Lower leg skin (tissue), 4 donors: ENCODE results near the gene FRAS1. TPM values are rescaled to one million over a fixed set of nuclear protein-coding genes. Genes with fewer than 3 reads are reported as not detected.

Experiments
- DNase-seq, 2 donors: peaks; one replicate each; pipeline ENCODE4 v3.0.0-alpha.2; 2019; ENCODE audit warnings: low spot score in 2 of 2
- H3K4me3 ChIP-seq: fragments of 200-600 bp; sonication (generic); 2 replicates; pipeline ENCODE4 v1.5.1; 2017; ENCODE audit warnings: mild to moderate bottlenecking, low read depth; ENCODE audit not compliant: poor library complexity, severe bottlenecking
- CTCF ChIP-seq, 3 donors: fragments of 450-650 bp; IDR thresholded peaks; one replicate each; pipeline ENCODE4 v1.5.1; 2016; ENCODE audit warnings: antibody characterized with exemption in 3 of 3, mild to moderate bottlenecking in 3 of 3, moderate library complexity in 2 of 3
- POLR2A ChIP-seq, 2 donors: fragments of 450-650 bp; IDR thresholded peaks; one replicate each; pipeline ENCODE4 v1.6.1; 2016 to 2017; ENCODE audit warnings: antibody characterized with exemption in 2 of 2, mild to moderate bottlenecking in 1 of 2, moderate library complexity in 1 of 2
- WGBS, 2 donors: methylation state at CpG; one replicate each; pipeline ENCODE4 v1.1.5; 2018; 5-methylcytosine and 5-hydroxymethylcytosine counted together
- intact Hi-C: fragments of 100-400 bp; cut with DNase I; formaldehyde crosslinking; loops from one replicate; pipeline ENCODE4 v1.15.0; 2023; ENCODE audit warnings: low total_unique reads
- total RNA-seq, 4 donors: library from RNA; depleted of rRNA; stranded (reverse); fragments of >200 nt; gene quantifications; one replicate each; pipeline ENCODE4 v1.1.0, GENCODE V29; 2016

FRAS1 gene
- total RNA-seq, 4 donors from 2014 or later, result 0.83 to 5.3 (median 3.0) TPM

- no peak for TF ChIP-seq POLR2A (IDR thresholded peaks at IDR 0.05)
- TF ChIP-seq CTCF (IDR thresholded peaks at IDR 0.05), result no peak
- DNase-seq, result no peak
- H3K4me3 ChIP-seq, result no peak overlapping the region
- intact Hi-C loops, result no loop called here
- 38 to 57% methylated on average over 3 of the region's 3 CpGs for WGBS, 2 donors
Measured at GRCh38 chr4:78343682-78344081, 286.6 kb downstream of the FRAS1 start.

- TF ChIP-seq POLR2A (IDR thresholded peaks at IDR 0.05) (no peak), CTCF (IDR thresholded peaks at IDR 0.05) (no peak)
- H3K4me3 ChIP-seq, result no peak overlapping the region
- intact Hi-C loops, result no loop called here
- no peak for DNase-seq
- WGBS, 2 donors, result 87 to 90% methylated on average over 2 of the region's 2 CpGs
Measured at GRCh38 chr4:78345237-78345636, 288.1 kb downstream of the FRAS1 start.

GRCh38 chr4:78346222-78346621, 289.1 kb downstream of the FRAS1 start:
- H3K4me3 ChIP-seq, result no peak overlapping the region
- 79 to 89% methylated on average over 5 of the region's 5 CpGs for WGBS, 2 donors
- DNase-seq, result no peak
- intact Hi-C loops, result no loop called here
- no peak for TF ChIP-seq CTCF (IDR thresholded peaks at IDR 0.05)
- TF ChIP-seq POLR2A (IDR thresholded peaks at IDR 0.05), result no peak

- DNase-seq, result no peak
- intact Hi-C loops, result no loop called here
- no peak overlapping the region for H3K4me3 ChIP-seq
- TF ChIP-seq CTCF (IDR thresholded peaks at IDR 0.05) (no peak), POLR2A (IDR thresholded peaks at IDR 0.05) (no peak)
- 93 to 95% methylated on average over 3 of the region's 3 CpGs for WGBS, 2 donors
Measured at GRCh38 chr4:78347527-78347926, 290.4 kb downstream of the FRAS1 start.

GRCh38 chr4:78353921-78354320, 296.8 kb downstream of the FRAS1 start:
- TF ChIP-seq CTCF (IDR thresholded peaks at IDR 0.05) (no peak), POLR2A (IDR thresholded peaks at IDR 0.05) (no peak)
- no peak overlapping the region for H3K4me3 ChIP-seq

GRCh38 chr4:78354782-78355181, 297.7 kb downstream of the FRAS1 start:
- no peak overlapping the region for H3K4me3 ChIP-seq
- no peak for DNase-seq
- 65 to 66% methylated on average over 4 of the region's 4 CpGs for WGBS, 2 donors
- intact Hi-C loops, result no loop called here
- TF ChIP-seq CTCF (IDR thresholded peaks at IDR 0.05) (no peak), POLR2A (IDR thresholded peaks at IDR 0.05) (no peak)

More at GRCh38 chr4:78353921-78354320, 296.8 kb downstream of the FRAS1 start:
- no peak for DNase-seq
- WGBS, 2 donors, result 83 to 84% methylated on average over 5 of the region's 6 CpGs
- intact Hi-C loops, result no loop called here
